BJ (cell line): Measurements from ENCODE around the gene EIF5A2. TPM values are rescaled to one million over a fixed set of nuclear protein-coding genes. Genes with fewer than 3 reads are reported as not detected.

Experiments
- CTCF ChIA-PET: fragments of 350-600 bp; formaldehyde crosslinking; extraction: SDS; loops from one replicate; lab custom pipeline; 2021; ENCODE audit warnings: antibody characterized with exemption, inconsistent platforms; lab: Yijun Ruan, JAX
- POLR2A ChIA-PET: fragments of 300-600 bp; sonication (Branson Sonifier 250); formaldehyde crosslinking; extraction: SDS; loops from one replicate; lab custom pipeline; 2021; ENCODE audit warnings: antibody characterized with exemption; lab: Charles Lee
- DNase-seq: peaks from one replicate; pipeline ENCODE4 v3.0.0-alpha.2; 2011; ENCODE audit warnings: low read depth
- H3K27me3 ChIP-seq: 2 replicates; pipeline ENCODE4 v1.6.0; 2011; ENCODE audit warnings: low read length; ENCODE audit not compliant: control insufficient read depth, insufficient read depth
- H3K36me3 ChIP-seq: 2 replicates; pipeline ENCODE4 v1.5.1; 2011; ENCODE audit warnings: low read length; ENCODE audit not compliant: control insufficient read depth, insufficient read depth
- H3K4me3 ChIP-seq: 2 replicates; pipeline ENCODE4 v1.5.1; 2011; ENCODE audit warnings: low read depth, mild to moderate bottlenecking, control low read depth, low read length
- CTCF ChIP-seq: IDR thresholded peaks from 2 replicates; pipeline ENCODE4 v1.5.1; 2011; ENCODE audit warnings: low read depth, mild to moderate bottlenecking, control low read depth, inconsistent platforms, low read length, moderate library complexity; ENCODE audit not compliant: insufficient read depth
- polyA plus RNA-seq: library from polyadenylated mRNA; depleted of rRNA; stranded (reverse); fragments of >200 nt; gene quantifications from 2 replicates; pipeline ENCODE4 v1.2.3, GENCODE V29; 2011

The EIF5A2 gene
- polyA plus RNA-seq, 1 experiment = 7.8 TPM

GRCh38 chr3:170867143-170867937 is 41.1 kb downstream of the EIF5A2 start:
- no peak for TF ChIP-seq CTCF
- ChIA-PET POLR2A (no interaction called here), CTCF (interaction anchor here (1.2 kb wide), 1 partner anchor 453 kb away, joined by 3 read pairs; no protein-coding TSS in a partner anchor)
- H3K4me3 ChIP-seq = no peak overlapping the region
- no peaks in the 10 kb centered on the region for H3K27me3 ChIP-seq
- no peak for DNase-seq
- peaks cover 2% of the 10 kb centered on the region; the same call in 1 of the 2 replicates for H3K36me3 ChIP-seq

- no peak for TF ChIP-seq CTCF
- ChIA-PET CTCF (interaction anchor here (1.0 to 1.2 kb wide), 2 partner anchors 18 to 453 kb away, joined by 3 to 4 read pairs; no protein-coding TSS in a partner anchor), POLR2A (no interaction called here)
- Histone ChIP-seq H3K27me3 (no peaks in the 10 kb centered on the region), H3K4me3 (no peak overlapping the region), H3K36me3 (peaks cover 2% of the 10 kb centered on the region; the same call in 1 of the 2 replicates)
- no peak for DNase-seq
These were observed 41.9 kb downstream of the EIF5A2 start for GRCh38 chr3:170866499-170866898.

GRCh38 chr3:170865209-170866094 is 43.0 kb downstream of the EIF5A2 start:
- ChIA-PET POLR2A (no interaction called here), CTCF (interaction anchor here (1.0 to 1.2 kb wide), 2 partner anchors 12 to 17 kb away, joined by 4 to 6 read pairs; no protein-coding TSS in a partner anchor)
- H3K27me3 ChIP-seq = no peaks in the 10 kb centered on the region
- peaks cover 2% of the 10 kb centered on the region; the same call in 1 of the 2 replicates for H3K36me3 ChIP-seq
- no peak for DNase-seq
- no peak for TF ChIP-seq CTCF
- no peak overlapping the region for H3K4me3 ChIP-seq

GRCh38 chr3:170864525-170865208 is 43.8 kb downstream of the EIF5A2 start:
- no peak for DNase-seq
- TF ChIP-seq CTCF = 0 out of 2 replicates have a peak, but pooled peaks have one; percentile 5
- Histone ChIP-seq H3K36me3 (peaks cover 2% of the 10 kb centered on the region; the same call in 1 of the 2 replicates), H3K27me3 (no peaks in the 10 kb centered on the region), H3K4me3 (no peak overlapping the region)
- ChIA-PET CTCF (interaction anchor here (1.2 to 3.8 kb wide), 3 partner anchors 11 to 53 kb away, joined by 3 to 15 read pairs (median 6); no protein-coding TSS in a partner anchor), POLR2A (interaction anchor here (0.6 kb wide), 1 partner anchor 10 kb away, joined by 4 read pairs; no protein-coding TSS in a partner anchor)
